GM19372 (cell line): Measurements from ENCODE around the gene SLC2A5.

Experiments
- ATAC-seq: cut with Tn5 transposase; IDR thresholded peaks from one replicate; pipeline ENCODE4 v1.9.1; 2021; ENCODE audit warnings: mild to moderate bottlenecking, low read depth, moderate library complexity; ENCODE audit not compliant: unreplicated experiment

SLC2A5 gene

GRCh38 chr1:9093091-9093490, 23.7 kb upstream of the SLC2A5 start:
- no peak for ATAC-seq

GRCh38 chr1:9088807-9089206, 19.4 kb upstream of the SLC2A5 start:
- no peak for ATAC-seq

DNA sequence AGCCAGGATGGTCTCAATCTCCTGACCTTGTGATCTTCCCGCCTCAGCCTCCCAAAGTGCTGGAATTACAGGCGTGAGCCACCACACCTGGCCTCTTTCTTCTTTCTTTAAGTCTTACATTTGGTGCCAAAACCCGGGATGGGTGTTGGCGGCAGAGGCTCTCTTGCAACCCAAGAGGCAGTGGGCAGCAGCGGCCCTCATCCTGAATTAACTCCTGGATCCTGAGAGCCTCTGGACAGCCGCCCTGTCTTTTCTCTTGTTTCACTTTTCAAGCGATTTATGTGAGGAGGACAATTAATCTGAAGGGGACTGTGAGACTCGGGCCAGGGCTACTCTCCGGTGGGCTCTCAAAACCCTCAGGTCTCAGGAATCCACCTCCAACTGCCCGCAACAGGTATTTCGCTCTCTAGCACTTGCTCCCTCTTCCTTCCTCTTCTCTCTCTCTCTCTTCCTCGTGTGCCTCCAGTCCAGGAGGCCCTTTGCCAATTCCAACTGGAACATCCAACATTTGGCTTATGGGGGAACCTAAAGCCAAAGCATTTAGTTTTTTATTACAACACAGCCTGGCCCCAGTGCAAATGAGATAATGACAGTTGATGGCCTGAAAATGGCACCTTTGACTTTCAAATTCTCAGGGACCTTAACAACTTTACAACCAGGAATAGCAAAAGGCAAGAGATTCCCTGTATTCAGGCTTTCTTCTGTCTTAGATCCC, 18.1 kb upstream of the SLC2A5 start:
- no peak for ATAC-seq

GRCh38 chr1:9086796-9087195, 17.4 kb upstream of the SLC2A5 start:
- no peak for ATAC-seq

DNA sequence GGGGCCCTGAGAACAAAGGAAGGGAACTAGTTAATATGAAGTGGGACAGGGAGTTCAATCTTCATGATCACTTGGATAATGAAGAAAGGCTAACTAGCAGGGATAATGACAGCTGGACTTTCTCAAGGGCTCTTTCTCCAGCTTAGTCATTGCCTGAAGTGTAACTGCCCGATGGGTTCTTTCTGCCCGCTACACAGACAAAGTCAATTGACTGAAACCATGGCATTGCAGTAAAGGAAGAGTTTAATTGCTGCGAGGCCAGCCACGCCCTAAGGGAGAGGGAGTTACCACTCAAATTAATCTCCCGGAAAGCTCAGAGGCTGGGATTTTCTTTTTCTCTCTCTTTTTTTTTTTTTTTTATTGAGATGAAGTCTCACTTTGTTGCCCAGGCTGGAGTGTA, 16.6 kb upstream of the SLC2A5 start:
- no peak for ATAC-seq

DNA sequence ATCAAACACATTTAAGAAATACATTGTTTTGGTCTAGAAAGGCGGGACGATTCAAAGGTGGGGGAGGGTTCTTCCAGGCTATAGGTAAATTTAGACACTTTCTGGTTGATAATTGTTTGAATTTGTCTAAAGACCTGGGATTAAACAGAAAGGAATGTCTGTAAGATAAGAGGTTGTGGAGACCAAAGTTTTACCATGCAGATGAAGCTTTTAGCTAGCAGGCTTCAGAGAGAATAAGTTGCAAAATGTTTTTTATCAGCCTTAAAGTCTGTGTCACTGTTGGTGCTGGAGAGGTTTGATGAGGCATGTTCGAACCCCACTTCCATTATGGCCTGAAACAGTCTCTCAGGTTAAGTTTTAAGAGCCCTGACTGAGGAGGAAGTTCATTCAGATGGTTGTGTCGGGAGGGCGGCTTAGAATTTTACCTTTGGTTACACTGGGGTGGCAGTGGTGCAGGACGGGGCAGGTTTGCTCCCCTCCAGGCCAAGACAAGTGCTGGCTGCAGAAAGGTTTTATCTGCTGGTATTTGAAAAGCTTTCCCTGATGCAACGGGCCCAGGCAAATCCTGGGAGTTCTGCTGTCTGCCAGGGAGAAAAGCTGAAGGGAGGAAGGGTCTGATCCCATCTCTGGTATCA, 16.0 kb upstream of the SLC2A5 start:
- no peak for ATAC-seq

DNA sequence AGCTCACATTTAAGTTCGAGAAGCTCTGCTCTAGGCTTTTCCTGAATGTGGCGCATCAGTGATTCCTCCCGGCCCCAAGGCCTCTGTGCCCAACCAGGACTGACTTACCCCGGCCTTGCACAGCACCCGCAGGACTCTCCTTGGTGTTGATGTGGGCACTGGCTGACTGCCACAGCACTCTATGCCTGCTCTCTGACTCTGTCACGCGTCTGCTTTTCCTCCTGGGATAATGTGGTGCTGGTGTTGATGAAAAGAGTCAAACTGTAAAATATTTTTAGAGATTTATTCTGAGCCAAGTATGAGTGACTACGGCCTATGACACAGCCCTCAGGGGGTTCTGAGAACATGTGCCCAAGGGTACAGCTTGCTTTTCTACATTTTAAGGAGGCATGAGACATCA, 15.5 kb upstream of the SLC2A5 start:
- no peak for ATAC-seq

DNA sequence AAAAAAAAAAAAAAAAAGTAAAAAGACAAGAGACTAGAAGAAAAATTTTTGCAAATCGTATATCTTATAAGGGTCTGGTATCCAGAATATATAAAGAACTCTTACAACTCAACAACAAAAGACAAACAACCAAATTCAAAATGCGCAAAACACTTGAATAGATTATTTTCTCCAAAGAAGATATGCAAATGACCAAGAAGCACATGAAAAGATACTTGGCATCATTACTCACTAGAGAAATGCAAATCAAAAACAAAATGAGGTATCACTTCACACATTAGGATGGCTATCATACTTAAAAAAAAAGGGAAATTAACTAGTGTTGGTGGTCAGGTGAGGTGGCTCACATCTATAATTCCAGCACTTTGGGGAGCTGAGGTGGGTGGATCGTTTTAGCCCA, 12.0 kb upstream of the SLC2A5 start:
- ATAC-seq: no peak

GRCh38 chr1:9080705-9081291, 11.4 kb upstream of the SLC2A5 start:
- no peak for ATAC-seq

- ATAC-seq: no peak
These were observed 10.7 kb upstream of the SLC2A5 start for GRCh38 chr1:9079988-9080704.

GRCh38 chr1:9078752-9079500, 9.5 kb upstream of the SLC2A5 start:
- ATAC-seq: no peak

DNA sequence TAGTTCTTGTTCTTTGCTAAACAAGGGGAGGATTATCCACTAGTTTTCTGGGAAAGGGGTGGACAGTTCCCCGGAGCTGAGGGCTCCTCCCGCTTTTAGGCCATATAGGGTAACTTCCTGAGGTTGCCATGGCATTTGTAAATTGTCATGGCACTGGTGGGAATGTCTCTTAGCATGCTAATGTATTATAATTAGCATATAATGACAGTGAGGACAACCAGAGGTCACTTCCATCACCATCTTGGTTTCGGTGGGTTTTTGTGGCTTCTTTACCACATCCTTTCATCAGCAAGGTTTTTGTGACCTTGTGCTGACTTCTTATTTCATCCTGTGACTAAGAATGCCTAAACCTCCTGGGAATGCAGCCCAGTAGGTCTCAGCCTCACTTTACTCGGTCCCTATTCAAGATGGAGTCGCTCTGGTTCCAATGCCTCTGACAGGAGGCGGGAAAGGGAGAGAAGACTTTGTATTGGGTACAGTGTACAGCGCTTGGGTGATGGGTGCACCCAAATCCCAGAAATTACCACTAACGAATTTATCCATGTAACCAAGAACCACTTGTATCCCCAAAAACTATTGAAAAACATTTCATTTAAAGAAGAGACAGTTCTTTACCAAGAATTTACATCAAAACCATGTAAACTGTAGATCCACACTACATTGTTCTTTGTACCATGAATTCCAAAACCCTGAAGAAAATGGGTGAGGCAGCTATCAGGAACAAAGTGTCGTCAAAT, 8.7 kb upstream of the SLC2A5 start:
- no peak for ATAC-seq

GRCh38 chr1:9075022-9075421, 5.6 kb upstream of the SLC2A5 start:
- ATAC-seq: no peak

DNA sequence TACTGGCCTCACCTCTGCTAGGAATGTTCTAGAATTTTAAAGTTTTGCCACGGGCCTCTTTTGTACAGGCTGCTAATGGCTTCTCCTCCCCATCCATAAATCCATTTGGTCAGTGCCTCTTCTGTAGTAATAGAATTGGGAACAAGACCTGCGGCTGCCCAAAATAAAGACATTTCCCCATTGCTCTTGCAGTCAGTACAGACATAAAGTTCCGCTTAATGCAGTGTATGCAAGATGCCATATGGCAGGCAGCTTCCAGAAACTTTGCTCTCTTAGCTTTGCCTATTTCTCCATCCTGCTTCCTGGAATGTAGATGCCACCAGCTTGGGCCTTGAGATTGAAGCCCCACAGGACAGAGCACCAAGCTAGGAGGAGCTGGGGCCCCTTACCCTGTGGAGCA, 3.7 kb upstream of the SLC2A5 start:
- ATAC-seq: no peak

DNA sequence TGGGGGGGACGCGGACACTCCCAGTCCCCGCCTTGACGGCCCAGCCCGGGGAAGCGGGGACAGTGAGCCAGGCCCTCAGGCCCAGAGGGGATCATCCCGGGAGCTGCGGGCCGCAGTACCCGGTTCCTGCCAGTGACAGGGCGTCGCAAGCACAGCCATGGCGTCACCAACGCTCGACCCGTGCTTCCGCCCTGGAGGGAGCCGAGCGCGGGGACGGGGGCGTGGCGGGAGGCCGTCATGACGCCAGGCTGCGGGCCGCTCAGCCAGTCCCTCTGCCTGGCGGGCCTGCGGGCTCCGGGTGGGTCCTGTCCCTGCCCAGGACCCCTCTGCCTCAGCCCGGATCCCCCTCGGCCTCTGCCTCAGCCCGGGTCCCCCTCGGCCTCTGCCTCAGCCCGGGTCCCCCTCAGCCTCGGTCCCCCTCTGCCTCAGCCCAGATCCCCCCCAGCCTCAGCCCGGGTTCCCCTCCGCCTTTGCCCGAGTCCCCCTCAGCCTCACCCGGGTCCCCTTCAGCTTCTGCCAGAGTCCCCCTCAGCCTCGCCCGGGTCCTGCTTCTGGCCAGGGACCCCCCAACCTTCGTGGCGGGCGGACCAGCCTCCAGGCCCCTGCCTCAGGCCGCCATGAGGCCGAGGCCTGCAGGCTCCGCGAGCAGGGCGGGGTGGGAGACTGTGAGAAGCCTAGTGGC, 2.3 kb upstream of the SLC2A5 start:
- ATAC-seq: no peak

- no peak for ATAC-seq
These were observed 1.1 kb upstream of the SLC2A5 start for GRCh38 chr1:9070486-9070885.

DNA sequence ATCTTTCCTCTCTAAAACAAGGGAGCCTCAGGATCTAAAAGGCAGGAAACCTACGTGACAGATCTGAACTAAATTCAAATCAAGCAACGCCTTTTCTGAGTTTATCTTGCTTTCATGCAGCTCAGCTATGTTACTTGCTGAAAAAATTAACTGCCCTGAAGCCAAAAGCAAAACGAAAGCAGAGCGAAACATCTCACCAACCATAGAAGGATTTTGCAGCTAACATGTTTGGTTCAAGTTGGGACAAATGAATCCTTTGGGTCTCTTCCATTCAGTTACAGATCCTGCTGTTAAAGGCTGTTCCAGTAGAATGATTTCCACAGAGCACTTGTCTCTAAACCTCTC, 482 bp downstream of the SLC2A5 start:
- no peak for ATAC-seq

- no peak for ATAC-seq
These were observed 2.3 kb downstream of the SLC2A5 start for GRCh38 chr1:9066945-9067807.
